Panc1 (cell line): ENCODE data around the gene GPX7. TPM values are rescaled to one million over a fixed set of nuclear protein-coding genes. Genes with fewer than 3 reads are reported as not detected.

Experiments
- ATAC-seq: fragments of 200-7000 bp; cut with Tn5 transposase; 2 replicates; pipeline ENCODE4 v1.9.1; 2020; ENCODE audit warnings: mild to moderate bottlenecking, moderate library complexity
- Bru-seq: library from RNA; stranded (reverse); fragments of 400-500 nt; gene quantifications from one replicate; lab custom pipeline; 2021; lab: Mats Ljungman, UMichigan
- BruChase-seq, 2 experiments: library from RNA; stranded (reverse); fragments of 400-500 nt; gene quantifications; one replicate each; lab custom pipeline; 2021; lab: Mats Ljungman, UMichigan
- BruUV-seq: library from RNA; stranded (reverse); fragments of 400-500 nt; replicated peaks from 2 replicates; lab custom pipeline; 2021; lab: Mats Ljungman, UMichigan
- CTCF ChIA-PET: fragments of 300-600 bp; sonication (Branson Sonifier 250); formaldehyde crosslinking; loops from one replicate; lab custom pipeline; 2022; ENCODE audit warnings: antibody characterized with exemption; lab: Charles Lee
- POLR2A ChIA-PET: fragments of 300-600 bp; sonication (Branson Sonifier 250); formaldehyde crosslinking; loops from one replicate; lab custom pipeline; 2022; ENCODE audit warnings: antibody characterized with exemption; lab: Charles Lee
- DNase-seq: peaks from one replicate; pipeline ENCODE4 v3.0.0-alpha.2; 2010; ENCODE audit warnings: low read depth, low spot score
- H3K27ac ChIP-seq: 2 replicates; pipeline ENCODE4 v1.5.1; 2011; ENCODE audit warnings: mild to moderate bottlenecking, low read length, inconsistent platforms
- H3K27me3 ChIP-seq: fragments of 200-500 bp; sonication (Bioruptor generic); 2 replicates; pipeline ENCODE4 v1.6.0; 2014; ENCODE audit warnings: low read length, inconsistent platforms; ENCODE audit not compliant: control insufficient read depth, insufficient read depth
- H3K36me3 ChIP-seq: fragments of 200-500 bp; sonication (Bioruptor generic); 2 replicates; pipeline ENCODE4 v1.5.1; 2014; ENCODE audit warnings: inconsistent platforms, mild to moderate bottlenecking, low read length, moderate library complexity; ENCODE audit not compliant: control insufficient read depth, insufficient read depth
- H3K4me1 ChIP-seq: 2 replicates; pipeline ENCODE4 v1.5.1; 2011; ENCODE audit warnings: inconsistent platforms, mild to moderate bottlenecking, low read length, moderate library complexity; ENCODE audit not compliant: control insufficient read depth, insufficient read depth
- H3K4me3 ChIP-seq, 2 experiments: 2 replicates each; pipeline ENCODE4 v1.5.1; 2011 to 2012; ENCODE audit warnings: low read depth in 2 of 2, low read length in 2 of 2, mild to moderate bottlenecking in 2 of 2, inconsistent platforms in 1 of 2, moderate library complexity in 1 of 2
- H3K9me3 ChIP-seq: fragments of 200-500 bp; sonication (Bioruptor generic); 2 replicates; pipeline ENCODE4 v1.5.1; 2014; ENCODE audit warnings: low read depth, mild to moderate bottlenecking, inconsistent platforms, low read length, moderate library complexity; ENCODE audit not compliant: control insufficient read depth, insufficient read depth
- CTCF ChIP-seq: fragments of 450-650 bp; IDR thresholded peaks from 2 replicates; pipeline ENCODE4 v1.5.1; 2017; ENCODE audit warnings: mild to moderate bottlenecking
- POLR2AphosphoS5 ChIP-seq: IDR thresholded peaks from 2 replicates; pipeline ENCODE4 v1.6.1; 2012; ENCODE audit warnings: mild to moderate bottlenecking, low read depth, low read length, moderate library complexity
- REST ChIP-seq, 2 experiments: IDR thresholded peaks; 2 replicates each; pipeline ENCODE4 v1.6.1; 2011 to 2012; ENCODE audit warnings: low read depth in 2 of 2, control low read depth in 1 of 2, low read length in 1 of 2, mild to moderate bottlenecking in 1 of 2, moderate library complexity in 1 of 2; ENCODE audit not compliant: insufficient read depth in 1 of 2
- SIN3A ChIP-seq: IDR thresholded peaks from 2 replicates; pipeline ENCODE4 v1.6.1; 2012; ENCODE audit warnings: low read depth, mild to moderate bottlenecking, low read length, moderate library complexity, borderline replicate concordance; ENCODE audit not compliant: insufficient read depth
- TCF7L2 ChIP-seq: IDR thresholded peaks from 2 replicates; pipeline ENCODE4 v1.6.1; 2011; ENCODE audit warnings: mild to moderate bottlenecking, low read depth, low read length, inconsistent platforms
- in situ Hi-C: cut with HindIII; loops from 2 replicates; pipeline ENCODE4 v1.10.0; 2016; ENCODE audit warnings: low sequenced_read_pairs, low pct_unique_long_range_greater_than_20kb
- intact Hi-C: fragments of 100-400 bp; cut with micrococcal nuclease; formaldehyde crosslinking; loops from one replicate; pipeline ENCODE4 v1.10.0; 2022; ENCODE audit not compliant: unreplicated experiment
- long read RNA-seq: library from polyadenylated mRNA; unstranded; transcript quantifications from one replicate; pipeline ENCODE4 v2.0.0, GENCODE V29; 2021; ENCODE audit not compliant: unreplicated experiment
- polyA plus RNA-seq: library from polyadenylated mRNA; unstranded; fragments of >200 nt; gene quantifications from one replicate; pipeline ENCODE4 v1.2.1, GENCODE V29; 2012; ENCODE audit warnings: missing spikeins; ENCODE audit not compliant: insufficient read length
- total RNA-seq: library from RNA; stranded (reverse); gene quantifications from one replicate; pipeline ENCODE4 v1.2.1, GENCODE V29; 2021; ENCODE audit not compliant: unreplicated experiment

GPX7 gene
- total RNA-seq: 11.2 TPM
- 22.4 TPM for polyA plus RNA-seq
- percentile 54 among the genes with signal in this experiment for Bru-seq, nascent RNA
- percentile 49 among the genes with signal in this experiment for BruChase-seq, experiment 1, labeled RNA remaining after a 2-hour chase
- percentile 56 among the genes with signal in this experiment for BruChase-seq, experiment 2, labeled RNA remaining after a 6-hour chase
- long read RNA-seq, partial matches to known transcripts: 2 of 6 reads
- long read RNA-seq, other reads (novel, unspliced or antisense): 1 of 6 reads

GRCh38 chr1:52601991-52602855 lies at the start of gene GPX7:
GPX7 (plus strand) TSS chr1:52602371; CDS start chr1:52602410, 39 bp downstream.
- Histone ChIP-seq H3K36me3 (no peaks in the 10 kb centered on the region), H3K27me3 (no peaks in the 10 kb centered on the region), H3K4me1 (peaks cover 9% of the 10 kb centered on the region; the same call in 1 of the 2 replicates), H3K4me3 (peak within 1 kb of the TSS; percentile 39 to 58), H3K9me3 (no peaks in the 10 kb centered on the region), H3K27ac (peak within 1 kb of the TSS; percentile 77)
- in situ Hi-C loops: no loop called here
- BruUV-seq: no TSS peak
- ATAC-seq (peak; percentile 77), DNase-seq (no peak)
- TF ChIP-seq REST (IDR thresholded peaks at IDR 0.05; ENCODE audit: insufficient read depth in 1 of 2, low read depth in 2 of 2, low read length in 1 of 2): no peak
- TF ChIP-seq SIN3A: peak; percentile 48; the same call in 1 of the 2 replicates
- CTCF ChIA-PET: no interaction called here
- POLR2A ChIA-PET: no interaction called here
- intact Hi-C loops: no loop called here

- DNase-seq: no peak
- TF ChIP-seq TCF7L2 (no peak), CTCF (no peak), REST (IDR thresholded peaks at IDR 0.05; ENCODE audit: insufficient read depth in 1 of 2, low read depth in 2 of 2, low read length in 1 of 2) (no peak), SIN3A (peak; percentile 43; the same call in 1 of the 2 replicates), POLR2AphosphoS5 (no peak)
- H3K4me3 ChIP-seq: peak within 1 kb of the TSS; percentile 81 to 96
- H3K9me3 ChIP-seq: no peaks in the 10 kb centered on the region
- ChIA-PET CTCF (interaction anchor here (0.6 to 1.1 kb wide), 6 partner anchors 89 to 302 kb away, joined by 3 to 10 read pairs (median 6); no protein-coding TSS in a partner anchor), POLR2A (interaction anchor here (0.6 to 1.0 kb wide), 13 partner anchors 15 to 651 kb away, joined by 3 to 12 read pairs (median 5); no protein-coding TSS in a partner anchor)
- BruUV-seq: no TSS peak
- H3K27ac ChIP-seq: peak within 1 kb of the TSS; percentile 93
- peak; percentile 81 for ATAC-seq
- peaks cover 2% of the 10 kb centered on the region; the same call in 1 of the 2 replicates for H3K36me3 ChIP-seq
- in situ Hi-C loops: no loop called here
- intact Hi-C loops: no loop called here
- no peaks in the 10 kb centered on the region for H3K27me3 ChIP-seq
- peaks cover 26% of the 10 kb centered on the region for H3K4me1 ChIP-seq
These were observed 49.4 kb upstream of the GPX7 start, which contains the start of gene TUT4 for GRCh38 chr1:52552505-52553361. TUT4 (minus strand) TSS chr1:52553092; CDS start chr1:52526280, 26,812 bp downstream.
